HG03457 (cell line): Measurements from ENCODE around the gene DSCAM.
"Not testable (repeated sequence)": the region's sequence is repeated elsewhere in the genome, so short reads cannot be mapped to it uniquely, and the experiment has no call there.

ENCODE experiments used
- ATAC-seq: cut with Tn5 transposase; IDR thresholded peaks from one replicate; pipeline ENCODE4 v1.9.1; 2021; ENCODE audit warnings: moderate number of reproducible peaks; ENCODE audit not compliant: unreplicated experiment

The DSCAM gene

GRCh38 chr21:40270047-40270446 lies 576.9 kb downstream of the DSCAM start:
- ATAC-seq: no peak

GRCh38 chr21:40269239-40269638 lies 577.7 kb downstream of the DSCAM start:
- no peak for ATAC-seq

GRCh38 chr21:40258456-40258855 lies 588.5 kb downstream of the DSCAM start:
- ATAC-seq: not testable (repeated sequence)

GRCh38 chr21:40257342-40257741 lies 589.6 kb downstream of the DSCAM start:
- no peak for ATAC-seq

GRCh38 chr21:40255518-40256444 lies 591.2 kb downstream of the DSCAM start:
- no peak for ATAC-seq

GRCh38 chr21:40254540-40255465 lies 592.2 kb downstream of the DSCAM start:
- ATAC-seq: no peak

- no peak for ATAC-seq
These were observed 593.8 kb downstream of the DSCAM start for GRCh38 chr21:40253112-40253511.

- no peak for ATAC-seq
These were observed 596.3 kb downstream of the DSCAM start for GRCh38 chr21:40250514-40251294.

GRCh38 chr21:40244981-40245380 lies 602.0 kb downstream of the DSCAM start:
- no peak for ATAC-seq

GRCh38 chr21:40243685-40244084 lies 603.3 kb downstream of the DSCAM start:
- no peak for ATAC-seq

GRCh38 chr21:40242586-40243265 lies 604.2 kb downstream of the DSCAM start:
- no peak for ATAC-seq

- ATAC-seq: no peak
These were observed 611.4 kb downstream of the DSCAM start for GRCh38 chr21:40235528-40235927.

- no peak for ATAC-seq
These were observed 615.0 kb downstream of the DSCAM start for GRCh38 chr21:40231979-40232378.

- no peak for ATAC-seq
These were observed 619.9 kb downstream of the DSCAM start for GRCh38 chr21:40227096-40227495.

GRCh38 chr21:40215941-40216340 lies 631.0 kb downstream of the DSCAM start:
- ATAC-seq: no peak

GRCh38 chr21:40210251-40210650 lies 636.7 kb downstream of the DSCAM start:
- ATAC-seq: no peak

- ATAC-seq: no peak
These were observed 638.0 kb downstream of the DSCAM start for GRCh38 chr21:40208948-40209345.

- ATAC-seq: no peak
These were observed 638.6 kb downstream of the DSCAM start for GRCh38 chr21:40208206-40208947.

GRCh38 chr21:40200946-40201345 lies 646.0 kb downstream of the DSCAM start:
- ATAC-seq: no peak

- ATAC-seq: no peak
These were observed 646.8 kb downstream of the DSCAM start for GRCh38 chr21:40200126-40200525.
